Natural killer cell treated with Interleukin-12 subunit alpha and Interleukin-12 subunit beta and Interleukin-15 and Interleukin-18, amount 100 ng/mL, for 72 hours (primary cell): Measurements from ENCODE around the gene SLC25A26. TPM values are rescaled to one million over a fixed set of nuclear protein-coding genes. Genes with fewer than 3 reads are reported as not detected.
A peak's percentile ranks its signal among the peaks of the same experiment; 100 is the strongest.
"Not testable (repeated sequence)": the region's sequence is repeated elsewhere in the genome, so short reads cannot be mapped to it uniquely, and the experiment has no call there.

Experiments used
- ATAC-seq, 2 donors: fragments of 150-1000 bp; cut with Tn5 transposase in 1 of 2; sonication (Bioruptor Pico), chemical (Tn5 transposase) in 1 of 2; 2 replicates each; pipeline ENCODE4 v1.10.0; 2021
- DNase-seq: peaks from one replicate; pipeline ENCODE4 v3.0.0; 2022; ENCODE audit warnings: low spot score
- H3K27ac Mint-ChIP-seq, 2 donors: 1 replicate in 1 of 2; 2 replicates in 1 of 2; pipeline ENCODE4 v1.8.0; 2022; ENCODE audit warnings: mixed read lengths in 2 of 2, mild to moderate bottlenecking in 1 of 2, moderate library complexity in 1 of 2
- H3K27me3 Mint-ChIP-seq, 2 donors: 1 replicate in 1 of 2; 2 replicates in 1 of 2; pipeline ENCODE4 v1.8.0; 2022; ENCODE audit warnings: mixed read lengths in 2 of 2
- H3K36me3 Mint-ChIP-seq: one replicate; pipeline ENCODE4 v1.8.0; 2022; ENCODE audit warnings: mixed read lengths
- H3K4me1 Mint-ChIP-seq, 2 donors: 1 replicate in 1 of 2; 2 replicates in 1 of 2; pipeline ENCODE4 v1.8.0; 2022; ENCODE audit warnings: low read depth in 2 of 2, mixed read lengths in 2 of 2, mild to moderate bottlenecking in 1 of 2
- H3K4me3 Mint-ChIP-seq: one replicate; pipeline ENCODE4 v1.8.0; 2022; ENCODE audit warnings: mixed read lengths
- H3K9me3 Mint-ChIP-seq: 2 replicates; pipeline ENCODE4 v1.8.0; 2022; ENCODE audit warnings: mixed read lengths
- total RNA-seq, 2 donors: library from RNA; stranded (reverse); gene quantifications; one replicate each; pipeline ENCODE4 v1.2.3, GENCODE V29; 2022

Gene SLC25A26
- total RNA-seq, 2 donors from 2014 or later = 19.4 to 22.3 TPM

- ATAC-seq = no peak
- peak overlapping the region; percentile 8 for H3K4me3 Mint-ChIP-seq
- H3K27me3 Mint-ChIP-seq = no peaks in the 10 kb centered on the region
- H3K27ac Mint-ChIP-seq = peak overlapping the region; percentile 89 to 95
- H3K36me3 Mint-ChIP-seq = no peaks in the 10 kb centered on the region
- H3K4me1 Mint-ChIP-seq = peaks cover 40 to 43% of the 10 kb centered on the region in 2 donors
- DNase-seq = no peak
- H3K9me3 Mint-ChIP-seq = no peaks in the 10 kb centered on the region
Observed at GRCh38 chr3:66298591-66298990, 77.8 kb downstream of the SLC25A26 start.

DNA sequence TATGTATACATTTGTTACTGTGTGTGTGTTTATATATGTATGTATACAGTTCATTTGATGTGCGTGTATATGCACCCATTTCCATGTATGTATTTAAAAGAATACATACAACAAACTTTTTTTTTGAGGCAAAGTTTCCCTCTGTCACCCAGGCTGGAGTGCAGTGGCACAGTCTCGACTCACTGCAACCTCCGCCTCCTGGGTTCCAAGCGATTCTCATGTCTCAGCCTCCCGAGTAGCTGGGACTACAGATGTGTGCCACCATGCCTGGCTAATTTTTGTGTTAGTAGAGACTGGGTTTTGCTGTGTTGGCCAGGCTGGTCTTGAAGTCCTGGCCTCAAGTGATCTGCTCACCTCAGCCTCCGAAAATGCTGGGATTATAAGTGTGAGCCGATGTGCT lies 78.3 kb downstream of the SLC25A26 start:
- H3K27ac Mint-ChIP-seq = peak overlapping the region; percentile 89 to 95
- not testable (repeated sequence) for H3K36me3 Mint-ChIP-seq, H3K27me3 Mint-ChIP-seq, H3K9me3 Mint-ChIP-seq, DNase-seq, ATAC-seq
- peak overlapping the region; percentile 8 for H3K4me3 Mint-ChIP-seq
- H3K4me1 Mint-ChIP-seq = peaks cover 43 to 48% of the 10 kb centered on the region in 2 donors

DNA sequence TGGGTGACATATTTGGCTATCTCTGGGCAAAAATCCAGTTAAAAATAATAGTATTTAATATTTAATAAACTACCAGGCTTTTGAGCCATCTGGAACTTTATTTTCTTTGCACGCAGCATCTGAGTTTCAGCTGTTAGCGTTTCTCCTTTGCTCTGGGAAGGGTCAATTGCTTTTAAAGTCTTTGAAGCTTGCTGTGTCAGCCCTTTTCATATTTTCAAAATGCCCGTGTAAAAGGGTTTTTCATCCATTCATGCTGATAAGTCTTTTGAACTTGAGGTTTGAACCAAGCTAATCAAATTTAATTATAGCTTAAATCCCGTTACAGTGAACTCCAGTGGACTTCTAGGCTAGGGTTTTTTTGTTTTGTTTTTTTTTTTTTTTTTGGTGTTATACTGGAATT lies 79.1 kb downstream of the SLC25A26 start:
- Mint-ChIP-seq H3K9me3 (no peaks in the 10 kb centered on the region), H3K27me3 (no peaks in the 10 kb centered on the region), H3K36me3 (no peaks in the 10 kb centered on the region), H3K4me1 (peaks cover 50 to 56% of the 10 kb centered on the region in 2 donors), H3K27ac (peak overlapping the region; percentile 89 to 95), H3K4me3 (no peak overlapping the region)
- ATAC-seq (no peak), DNase-seq (no peak)

DNA sequence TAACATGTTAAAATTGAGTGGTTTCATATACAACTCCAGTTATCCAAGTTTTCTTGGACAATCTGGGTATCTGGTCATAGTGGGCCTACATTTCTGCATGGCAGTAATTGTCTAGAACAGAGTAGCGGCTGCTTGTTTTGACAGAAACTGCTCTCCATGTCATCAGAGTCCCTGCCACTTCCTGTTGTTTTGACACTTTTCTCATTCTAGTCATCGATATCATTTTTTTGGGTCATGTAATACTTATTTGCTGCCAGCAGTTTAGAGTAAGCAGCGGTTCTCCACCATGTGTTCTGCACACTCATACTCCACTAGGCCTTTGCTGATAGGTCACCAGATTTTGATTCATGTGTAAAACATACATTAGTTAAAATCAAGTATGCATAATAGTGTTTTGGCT lies 81.5 kb downstream of the SLC25A26 start:
- H3K4me1 Mint-ChIP-seq = peaks cover 52 to 59% of the 10 kb centered on the region in 2 donors
- H3K4me3 Mint-ChIP-seq = peak overlapping the region; percentile 75
- peak; percentile 81 to 88 for ATAC-seq

GRCh38 chr3:66303491-66303901 lies 82.7 kb downstream of the SLC25A26 start:
- H3K4me1 Mint-ChIP-seq = peaks cover 40 to 47% of the 10 kb centered on the region in 2 donors
- no peak for DNase-seq

More for the DNA sequence above, 81.5 kb downstream of the SLC25A26 start:
- peak; percentile 72 for DNase-seq
- H3K36me3 Mint-ChIP-seq = peaks cover 12% of the 10 kb centered on the region
- no peaks in the 10 kb centered on the region for H3K27me3 Mint-ChIP-seq
- H3K9me3 Mint-ChIP-seq = no peaks in the 10 kb centered on the region
- H3K27ac Mint-ChIP-seq = peak overlapping the region; percentile 89 to 97

DNA sequence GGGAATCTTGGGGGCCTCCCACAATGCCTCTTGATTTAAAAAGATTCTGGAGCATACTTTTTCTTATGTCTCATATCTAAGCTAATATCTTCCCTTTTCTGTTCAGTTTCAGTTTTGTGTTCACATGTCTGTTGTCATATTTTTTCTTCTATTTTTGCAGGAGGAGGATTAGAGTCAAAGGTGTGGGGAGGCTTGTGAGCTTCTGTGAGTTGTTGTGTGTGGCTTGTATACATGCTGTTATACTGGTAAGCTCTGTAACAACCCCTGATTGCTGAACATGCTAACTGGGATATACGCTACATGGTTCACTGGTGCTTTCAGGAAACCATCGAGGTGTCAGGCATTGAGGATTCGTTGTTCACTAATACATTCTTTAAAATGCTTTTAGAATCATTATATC lies 83.5 kb downstream of the SLC25A26 start:
- ATAC-seq (no peak), DNase-seq (no peak)
- Mint-ChIP-seq H3K4me1 (peaks cover 36 to 42% of the 10 kb centered on the region in 2 donors), H3K9me3 (no peaks in the 10 kb centered on the region), H3K4me3 (peak overlapping the region; percentile 81), H3K36me3 (peaks cover 12% of the 10 kb centered on the region), H3K27me3 (no peaks in the 10 kb centered on the region), H3K27ac (peak overlapping the region; percentile 89 to 97)

More at GRCh38 chr3:66303491-66303901, 82.7 kb downstream of the SLC25A26 start:
- Mint-ChIP-seq H3K4me3 (peak overlapping the region; percentile 81), H3K27me3 (no peaks in the 10 kb centered on the region), H3K9me3 (no peaks in the 10 kb centered on the region), H3K27ac (peak overlapping the region; percentile 89 to 97), H3K36me3 (peaks cover 12% of the 10 kb centered on the region)
- peak; percentile 87 to 90 for ATAC-seq

GRCh38 chr3:66306086-66306485 lies 85.3 kb downstream of the SLC25A26 start:
- not testable (repeated sequence) for H3K9me3 Mint-ChIP-seq, DNase-seq, ATAC-seq, H3K27me3 Mint-ChIP-seq
- H3K4me3 Mint-ChIP-seq = peak overlapping the region; percentile 66
- H3K36me3 Mint-ChIP-seq = peaks cover 12% of the 10 kb centered on the region
- peak overlapping the region; percentile 89 to 97 for H3K27ac Mint-ChIP-seq
- peaks cover 33 to 41% of the 10 kb centered on the region in 2 donors for H3K4me1 Mint-ChIP-seq

GRCh38 chr3:66306991-66307390 lies 86.2 kb downstream of the SLC25A26 start:
- H3K4me3 Mint-ChIP-seq = peak overlapping the region; percentile 66
- DNase-seq, H3K27me3 Mint-ChIP-seq, H3K9me3 Mint-ChIP-seq, ATAC-seq: not testable (repeated sequence)
- peaks cover 12% of the 10 kb centered on the region for H3K36me3 Mint-ChIP-seq
- peak overlapping the region; percentile 89 to 97 for H3K27ac Mint-ChIP-seq
- peaks cover 27 to 33% of the 10 kb centered on the region in 2 donors for H3K4me1 Mint-ChIP-seq

GRCh38 chr3:66312039-66312438 lies 91.2 kb downstream of the SLC25A26 start:
- Mint-ChIP-seq H3K4me3 (no peak overlapping the region), H3K27me3 (no peaks in the 10 kb centered on the region), H3K36me3 (peaks cover 21% of the 10 kb centered on the region), H3K27ac (peak overlapping the region in 1 of 2 donors; percentile 4), H3K4me1 (peaks cover 24 to 31% of the 10 kb centered on the region in 2 donors), H3K9me3 (peaks cover 6% of the 10 kb centered on the region)
- DNase-seq (peak; percentile 73), ATAC-seq (peak; percentile 87 to 88)

DNA sequence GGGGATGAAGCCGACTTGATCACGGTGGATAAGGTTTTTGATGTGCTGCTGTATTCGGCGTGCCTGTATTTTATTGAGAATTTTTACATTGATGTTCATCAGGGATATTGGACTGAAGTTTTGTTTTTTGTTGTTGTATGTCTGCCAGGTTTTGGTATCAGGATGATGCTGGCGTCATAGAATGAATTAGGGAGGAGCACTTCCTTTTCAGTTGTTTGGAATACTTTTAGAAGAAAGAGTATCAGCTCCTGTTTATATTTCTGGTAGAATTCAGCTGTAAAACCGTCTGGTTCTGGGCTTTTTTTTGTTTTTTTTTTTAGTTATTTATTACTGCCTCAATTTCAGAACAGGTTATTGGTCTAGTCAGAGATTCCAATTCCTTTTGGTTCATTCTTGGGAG lies 93.7 kb downstream of the SLC25A26 start:
- Mint-ChIP-seq H3K27me3 (no peaks in the 10 kb centered on the region), H3K27ac (peak overlapping the region in 1 of 2 donors; percentile 60), H3K4me3 (no peak overlapping the region), H3K36me3 (peaks cover 21% of the 10 kb centered on the region), H3K4me1 (peaks cover 24 to 34% of the 10 kb centered on the region in 2 donors), H3K9me3 (peaks cover 6% of the 10 kb centered on the region)
- ATAC-seq (no peak), DNase-seq (no peak)

DNA sequence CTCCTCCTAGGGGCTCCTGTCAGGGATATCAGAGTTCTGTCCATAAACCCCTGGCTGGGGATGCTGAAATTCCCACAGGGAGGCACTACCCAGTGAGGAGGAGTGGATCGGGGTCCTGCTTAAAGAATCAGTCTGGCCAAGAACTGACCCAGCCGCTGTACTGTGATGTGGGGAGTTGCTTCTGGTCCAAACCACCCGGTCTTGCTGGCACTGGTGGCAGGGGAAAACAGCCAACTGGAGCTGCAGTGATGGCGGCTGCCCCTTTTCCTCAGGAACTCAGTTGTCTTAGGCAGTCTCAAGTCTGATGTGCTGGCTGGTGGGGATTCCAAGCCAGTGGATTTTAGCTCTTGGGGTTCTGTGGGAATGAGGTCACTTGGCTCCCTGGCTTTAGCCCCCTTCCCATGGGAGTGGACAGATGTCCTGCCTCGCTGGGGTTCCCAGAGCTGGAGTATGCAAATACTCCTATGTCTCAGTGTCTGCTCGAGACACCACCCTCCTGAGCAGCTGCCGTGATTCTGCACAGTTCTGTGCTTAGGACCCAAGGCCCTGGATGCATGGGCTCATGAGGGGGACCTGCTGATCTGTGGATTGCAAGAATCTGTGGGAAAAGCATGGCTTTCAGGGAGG lies 97.1 kb downstream of the SLC25A26 start:
- Mint-ChIP-seq H3K27ac (no peak overlapping the region), H3K9me3 (peaks cover 6% of the 10 kb centered on the region), H3K4me1 (peaks cover 26 to 39% of the 10 kb centered on the region in 2 donors), H3K36me3 (peaks cover 21% of the 10 kb centered on the region), H3K27me3 (no peaks in the 10 kb centered on the region), H3K4me3 (no peak overlapping the region)
- ATAC-seq (no peak), DNase-seq (no peak)

DNA sequence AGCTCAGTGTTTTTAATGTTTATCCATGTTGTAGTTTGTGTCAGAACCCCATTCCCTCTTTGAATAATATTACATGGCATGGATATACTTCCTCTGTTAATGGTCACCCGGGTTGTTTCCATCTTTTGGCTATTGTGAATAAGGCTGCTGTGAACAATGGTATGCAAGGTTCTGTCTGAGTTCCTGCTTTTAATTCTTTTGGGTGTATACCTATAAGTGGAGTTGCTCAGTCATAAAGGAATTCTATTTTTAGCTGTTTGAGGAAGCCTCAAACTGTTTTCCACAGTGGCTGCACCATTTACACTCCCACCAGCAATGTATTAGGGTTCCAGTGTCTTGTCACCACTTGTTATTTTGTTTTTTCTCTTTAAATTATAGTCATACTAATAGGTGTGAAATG lies 99.6 kb downstream of the SLC25A26 start:
- Mint-ChIP-seq H3K27me3 (no peaks in the 10 kb centered on the region), H3K4me3 (no peak overlapping the region), H3K4me1 (peaks cover 10 to 33% of the 10 kb centered on the region in 2 donors), H3K27ac (no peak overlapping the region), H3K9me3 (no peaks in the 10 kb centered on the region), H3K36me3 (peaks cover 14% of the 10 kb centered on the region)
- DNase-seq = no peak
- ATAC-seq = no peak

DNA sequence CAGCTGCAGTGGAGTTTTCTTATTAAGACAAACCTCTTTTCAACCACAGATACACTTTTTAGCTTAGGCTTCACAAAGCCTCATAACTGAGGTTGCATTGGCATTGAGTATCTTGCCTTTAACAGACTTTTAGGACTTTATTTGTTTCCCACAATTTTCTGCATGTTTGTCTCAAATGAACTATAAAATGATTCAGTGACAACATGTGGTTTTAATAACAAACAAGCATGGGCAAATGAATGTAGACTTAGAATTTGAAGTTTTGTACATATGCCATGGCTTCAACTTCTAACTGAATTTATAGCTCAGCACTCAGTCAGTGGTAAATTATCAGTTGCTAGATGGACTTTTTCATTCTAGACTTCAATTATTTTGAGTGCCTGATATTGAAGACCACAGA lies 101.6 kb downstream of the SLC25A26 start:
- H3K27ac Mint-ChIP-seq = no peak overlapping the region
- ATAC-seq (no peak), DNase-seq (no peak)
- no peaks in the 10 kb centered on the region for H3K36me3 Mint-ChIP-seq
- H3K4me1 Mint-ChIP-seq = peaks cover 13 to 26% of the 10 kb centered on the region in 2 donors
- H3K27me3 Mint-ChIP-seq = no peaks in the 10 kb centered on the region
- H3K4me3 Mint-ChIP-seq = no peak overlapping the region
- H3K9me3 Mint-ChIP-seq = no peaks in the 10 kb centered on the region

DNA sequence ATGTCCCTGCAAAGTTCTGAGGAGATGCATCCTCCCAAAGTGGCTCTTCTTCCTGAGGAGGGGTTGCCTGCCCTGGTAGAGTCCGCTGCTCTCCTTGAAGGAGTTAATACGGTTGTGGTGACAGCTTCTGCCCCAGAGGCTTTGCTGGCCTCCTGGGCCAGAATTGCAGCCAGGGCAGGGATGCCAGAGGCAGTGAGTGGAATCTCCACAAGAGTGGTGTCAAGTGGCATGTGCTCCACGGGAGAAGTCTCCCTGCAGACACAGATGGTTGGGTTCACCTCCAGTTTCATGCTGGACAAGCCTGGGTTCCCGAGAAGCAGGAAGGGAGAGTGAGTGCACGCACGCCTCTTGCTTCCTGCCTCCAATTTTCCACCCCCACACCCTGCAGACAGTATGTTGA lies 105.5 kb downstream of the SLC25A26 start:
- peaks cover 11 to 19% of the 10 kb centered on the region in 2 donors for H3K4me1 Mint-ChIP-seq
- no peak overlapping the region for H3K27ac Mint-ChIP-seq
- H3K36me3 Mint-ChIP-seq = no peaks in the 10 kb centered on the region
- no peaks in the 10 kb centered on the region for H3K27me3 Mint-ChIP-seq
- no peaks in the 10 kb centered on the region for H3K9me3 Mint-ChIP-seq
- no peak for ATAC-seq
- DNase-seq = no peak
- no peak overlapping the region for H3K4me3 Mint-ChIP-seq
